Lung (tissue), 12 donors: ENCODE measurements around the gene PRKAR1B. TPM values are rescaled to one million over a fixed set of nuclear protein-coding genes. Genes with fewer than 3 reads are reported as not detected.

ENCODE experiments used
- ATAC-seq: fragments of 200-7000 bp; cut with Tn5 transposase; one replicate; pipeline ENCODE4 v1.9.1; 2020; ENCODE audit warnings: moderate number of reproducible peaks; ENCODE audit not compliant: insufficient read depth, low FRiP score
- DNase-seq, 3 donors: peaks; one replicate each; pipeline ENCODE4 v3.0.0-alpha.2; 2013 to 2017
- H3K27ac ChIP-seq, 2 donors: one replicate each; pipeline ENCODE4 v1.5.1; 2013; ENCODE audit warnings: mild to moderate bottlenecking in 2 of 2, moderate library complexity in 2 of 2, control low read depth in 1 of 2, inconsistent platforms in 1 of 2, low read depth in 1 of 2, low read length in 1 of 2
- H3K27me3 ChIP-seq, 3 donors: one replicate each; pipeline ENCODE4 v1.5.1; 2013; ENCODE audit warnings: low read length in 2 of 3; ENCODE audit not compliant: control insufficient read depth in 3 of 3, insufficient read depth in 3 of 3
- H3K36me3 ChIP-seq, 4 donors: one replicate each; pipeline ENCODE4 v1.5.1; 2013; ENCODE audit warnings: low read length in 4 of 4, mild to moderate bottlenecking in 1 of 4, moderate library complexity in 1 of 4; ENCODE audit not compliant: control insufficient read depth in 4 of 4, insufficient read depth in 4 of 4
- H3K4me1 ChIP-seq, 5 donors: one replicate each; pipeline ENCODE4 v1.5.1; 2013; ENCODE audit warnings: low read length in 5 of 5, mild to moderate bottlenecking in 2 of 5, moderate library complexity in 1 of 5; ENCODE audit not compliant: control insufficient read depth in 5 of 5, insufficient read depth in 5 of 5
- H3K4me3 ChIP-seq: one replicate; pipeline ENCODE4 v1.5.1; 2013; ENCODE audit warnings: mild to moderate bottlenecking, control low read depth, moderate library complexity
- H3K9ac ChIP-seq, 2 donors: one replicate each; pipeline ENCODE4 v1.5.1; 2013; ENCODE audit warnings: low read length in 2 of 2, control low read depth in 1 of 2; ENCODE audit not compliant: insufficient read depth in 1 of 2
- H3K9me3 ChIP-seq, 4 donors: one replicate each; pipeline ENCODE4 v1.5.1; 2013; ENCODE audit warnings: low read length in 3 of 4, mild to moderate bottlenecking in 1 of 4, moderate library complexity in 1 of 4; ENCODE audit not compliant: control insufficient read depth in 4 of 4, insufficient read depth in 3 of 4
- CTCF ChIP-seq: IDR thresholded peaks from 2 replicates; pipeline ENCODE4 v1.5.1; 2012; ENCODE audit warnings: mild to moderate bottlenecking; ENCODE audit errors: control extremely low read depth, extremely low read depth
- WGBS, 2 donors: extraction: QIAGEN DNeasy Blood & Tissue Kit; methylation state at CpG; one replicate each; pipeline ENCODE4 v1.1.7; 2013; 5-methylcytosine and 5-hydroxymethylcytosine counted together
- polyA plus RNA-seq, 2 donors: library from polyadenylated mRNA; stranded (reverse); fragments of 200-250 nt; gene quantifications; one replicate each; pipeline ENCODE4 v1.2.1, GENCODE V29; 2013
- total RNA-seq, 2 donors: library from RNA; depleted of rRNA in 1 of 2; stranded (reverse); fragments of >200 nt in 1 of 2; gene quantifications; one replicate each; pipeline ENCODE4 v1.2.1, GENCODE V29; 2014 to 2021
- donor health status: control.
- donor health status: control.
- donor health status: Bipolar disorder and iron deficiency.
- donor health status: healthy.
- donor health status: DM: yes; HTN: yes; CAD: no.

PRKAR1B gene
- total and polyA plus RNA-seq, 4 donors = 11.3 to 32.0 (median 16.3) TPM

GRCh38 chr7:564176-564865 lies 162.8 kb downstream of the PRKAR1B start:
- H3K27me3 ChIP-seq = no peaks in the 10 kb centered on the region
- peaks cover 0 to 2% (median 0%) of the 10 kb centered on the region in 4 donors for H3K9me3 ChIP-seq
- WGBS, 2 donors = 93 to 95% methylated on average over 26 of the region's 26 CpGs
- no peak overlapping the region for H3K27ac ChIP-seq
- no peak overlapping the region for H3K9ac ChIP-seq
- ATAC-seq (no peak), DNase-seq (no peak)
- H3K36me3 ChIP-seq = peaks cover 0 to 4% (median 0%) of the 10 kb centered on the region in 4 donors
- no peak overlapping the region for H3K4me3 ChIP-seq
- peaks cover 0 to 12% (median 6%) of the 10 kb centered on the region in 5 donors for H3K4me1 ChIP-seq
- TF ChIP-seq CTCF = no peak

GRCh38 chr7:563629-564170 lies 163.4 kb downstream of the PRKAR1B start:
- H3K9me3 ChIP-seq = peaks cover 0 to 2% (median 0%) of the 10 kb centered on the region in 4 donors
- no peak overlapping the region for H3K4me3 ChIP-seq
- no peak for TF ChIP-seq CTCF
- 93 to 94% methylated on average over 10 to 11 of the region's 11 CpGs for WGBS, 2 donors
- no peak for ATAC-seq
- H3K27me3 ChIP-seq = no peaks in the 10 kb centered on the region
- H3K36me3 ChIP-seq = peaks cover 0 to 4% (median 0%) of the 10 kb centered on the region in 4 donors
- H3K27ac ChIP-seq = no peak overlapping the region
- no peak for DNase-seq
- peaks cover 0 to 12% (median 6%) of the 10 kb centered on the region in 5 donors for H3K4me1 ChIP-seq
- H3K9ac ChIP-seq = no peak overlapping the region

GRCh38 chr7:562789-563628 lies 164.1 kb downstream of the PRKAR1B start:
- H3K4me3 ChIP-seq = no peak overlapping the region
- no peak for DNase-seq
- TF ChIP-seq CTCF = no peak

More at GRCh38 chr7:562789-563628, 164.1 kb downstream of the PRKAR1B start:
- Histone ChIP-seq H3K9ac (no peak overlapping the region), H3K27ac (no peak overlapping the region), H3K4me1 (peaks cover 0 to 5% (median 0%) of the 10 kb centered on the region in 5 donors), H3K9me3 (peaks cover 0 to 2% (median 0%) of the 10 kb centered on the region in 4 donors), H3K36me3 (peaks cover 0 to 4% (median 0%) of the 10 kb centered on the region in 4 donors), H3K27me3 (no peaks in the 10 kb centered on the region)
- 95% methylated on average over 17 of the region's 17 CpGs for WGBS, 2 donors
- ATAC-seq = no peak
